ENCODE data around the gene CASZ1.

CASZ1 gene

DNA sequence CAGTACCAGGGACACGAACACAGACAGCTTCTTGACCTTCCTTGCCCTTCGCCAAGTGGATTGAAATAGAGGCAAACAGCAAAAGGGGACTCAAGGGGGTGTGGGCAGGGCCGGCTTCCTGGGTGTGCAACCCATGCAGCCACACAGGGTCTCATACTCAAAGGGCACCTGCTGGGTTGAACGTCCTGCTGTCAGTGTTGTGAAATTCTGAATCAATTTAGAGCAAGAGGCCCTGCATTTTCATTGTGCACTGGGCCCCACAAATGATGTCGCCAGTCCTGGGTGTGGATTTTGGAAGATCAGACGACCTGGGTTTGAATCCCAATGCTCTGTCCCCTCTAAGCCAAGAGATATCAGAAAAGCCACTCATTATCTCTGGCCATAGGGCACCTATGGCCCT lies 51.1 kb downstream of the CASZ1 start:
- TF ChIP-seq, protein P1, sequence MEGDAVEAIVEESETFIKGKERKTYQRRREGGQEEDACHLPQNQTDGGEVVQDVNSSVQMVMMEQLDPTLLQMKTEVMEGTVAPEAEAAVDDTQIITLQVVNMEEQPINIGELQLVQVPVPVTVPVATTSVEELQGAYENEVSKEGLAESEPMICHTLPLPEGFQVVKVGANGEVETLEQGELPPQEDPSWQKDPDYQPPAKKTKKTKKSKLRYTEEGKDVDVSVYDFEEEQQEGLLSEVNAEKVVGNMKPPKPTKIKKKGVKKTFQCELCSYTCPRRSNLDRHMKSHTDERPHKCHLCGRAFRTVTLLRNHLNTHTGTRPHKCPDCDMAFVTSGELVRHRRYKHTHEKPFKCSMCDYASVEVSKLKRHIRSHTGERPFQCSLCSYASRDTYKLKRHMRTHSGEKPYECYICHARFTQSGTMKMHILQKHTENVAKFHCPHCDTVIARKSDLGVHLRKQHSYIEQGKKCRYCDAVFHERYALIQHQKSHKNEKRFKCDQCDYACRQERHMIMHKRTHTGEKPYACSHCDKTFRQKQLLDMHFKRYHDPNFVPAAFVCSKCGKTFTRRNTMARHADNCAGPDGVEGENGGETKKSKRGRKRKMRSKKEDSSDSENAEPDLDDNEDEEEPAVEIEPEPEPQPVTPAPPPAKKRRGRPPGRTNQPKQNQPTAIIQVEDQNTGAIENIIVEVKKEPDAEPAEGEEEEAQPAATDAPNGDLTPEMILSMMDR (IDR thresholded peaks at IDR 0.05; ENCODE audit: low read depth, low read length), result no peak
- H3K4me3 ChIP-seq (ENCODE audit: low read depth, low read length), result no peak overlapping the region

- TF ChIP-seq, protein P1 (IDR thresholded peaks at IDR 0.05; ENCODE audit: low read depth, low read length), result no peak
- H3K4me3 ChIP-seq (ENCODE audit: low read depth, low read length), result no peak overlapping the region
Measured at GRCh38 chr1:10744654-10745238, 51.7 kb downstream of the CASZ1 start.

DNA sequence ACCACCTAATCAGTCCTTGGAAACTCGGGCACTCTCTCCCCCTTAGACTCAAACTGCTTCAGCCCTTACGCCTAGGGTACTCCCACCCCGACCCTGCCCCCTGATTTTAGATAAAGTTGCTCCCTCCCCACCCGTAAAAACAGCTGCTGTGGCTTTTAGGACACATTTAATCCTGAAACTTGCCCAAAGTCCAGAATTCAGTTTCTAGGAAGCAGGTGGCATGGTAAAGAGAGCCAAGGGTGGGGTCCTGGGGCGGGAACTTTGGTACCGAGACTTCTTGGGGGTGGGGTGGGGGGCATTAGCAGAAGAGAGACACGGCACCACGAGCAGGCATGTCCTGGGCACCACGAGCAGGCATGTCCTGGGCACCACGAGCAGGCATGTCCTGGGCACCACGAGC lies 52.4 kb downstream of the CASZ1 start:
- no peak overlapping the region for H3K4me3 ChIP-seq (ENCODE audit: low read depth, low read length)
- TF ChIP-seq, protein P1 (IDR thresholded peaks at IDR 0.05; ENCODE audit: low read depth, low read length), result no peak

DNA sequence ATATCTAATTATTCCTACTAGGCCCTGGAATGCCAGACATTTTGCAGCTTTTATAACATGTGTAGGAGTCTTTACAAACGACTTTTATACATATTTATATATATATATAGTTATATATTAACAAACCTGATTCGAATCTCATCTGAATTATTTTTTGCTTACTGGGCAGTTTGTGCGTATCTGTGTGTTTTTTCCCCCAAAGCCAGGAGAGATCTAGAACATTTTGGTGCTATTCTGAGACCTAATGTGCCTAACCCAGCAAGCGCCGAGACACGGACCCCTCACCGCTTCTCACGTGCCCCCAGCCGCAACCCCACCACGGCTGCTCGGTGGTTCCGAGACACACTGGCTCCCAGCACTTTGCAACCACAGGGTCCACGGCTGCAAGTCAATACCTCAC lies 54.8 kb downstream of the CASZ1 start:
- TF ChIP-seq, protein P1 (IDR thresholded peaks at IDR 0.05; ENCODE audit: low read depth, low read length), result no peak
- H3K4me3 ChIP-seq (ENCODE audit: low read depth, low read length), result no peak overlapping the region

DNA sequence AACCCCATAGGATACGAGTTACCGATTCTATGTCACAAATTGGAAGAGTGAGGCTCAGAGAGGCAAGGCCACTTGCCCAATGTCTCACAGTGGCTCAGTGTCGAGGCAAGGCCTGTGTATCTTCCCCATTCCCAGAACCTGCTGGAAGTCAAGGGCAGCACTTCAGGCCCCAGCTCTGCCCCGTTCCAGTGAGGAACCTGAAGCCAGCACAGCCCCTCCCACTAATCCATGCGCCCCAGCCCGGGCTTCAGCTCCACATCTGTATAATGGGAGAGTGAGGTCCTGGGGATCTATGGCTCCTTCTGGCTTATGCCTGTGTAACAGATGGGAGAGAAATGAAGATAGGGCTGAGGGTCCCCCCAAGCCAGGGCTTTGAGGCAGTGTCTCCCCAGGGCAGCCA lies 56.3 kb downstream of the CASZ1 start:
- TF ChIP-seq, protein P1 (IDR thresholded peaks at IDR 0.05; ENCODE audit: low read depth, low read length), result no peak
- no peak overlapping the region for H3K4me3 ChIP-seq (ENCODE audit: low read depth, low read length)

- TF ChIP-seq, protein P1 (IDR thresholded peaks at IDR 0.05; ENCODE audit: low read depth, low read length), result no peak
- no peak overlapping the region for H3K4me3 ChIP-seq (ENCODE audit: low read depth, low read length)
Measured at GRCh38 chr1:10739589-10739988, 56.9 kb downstream of the CASZ1 start.

DNA sequence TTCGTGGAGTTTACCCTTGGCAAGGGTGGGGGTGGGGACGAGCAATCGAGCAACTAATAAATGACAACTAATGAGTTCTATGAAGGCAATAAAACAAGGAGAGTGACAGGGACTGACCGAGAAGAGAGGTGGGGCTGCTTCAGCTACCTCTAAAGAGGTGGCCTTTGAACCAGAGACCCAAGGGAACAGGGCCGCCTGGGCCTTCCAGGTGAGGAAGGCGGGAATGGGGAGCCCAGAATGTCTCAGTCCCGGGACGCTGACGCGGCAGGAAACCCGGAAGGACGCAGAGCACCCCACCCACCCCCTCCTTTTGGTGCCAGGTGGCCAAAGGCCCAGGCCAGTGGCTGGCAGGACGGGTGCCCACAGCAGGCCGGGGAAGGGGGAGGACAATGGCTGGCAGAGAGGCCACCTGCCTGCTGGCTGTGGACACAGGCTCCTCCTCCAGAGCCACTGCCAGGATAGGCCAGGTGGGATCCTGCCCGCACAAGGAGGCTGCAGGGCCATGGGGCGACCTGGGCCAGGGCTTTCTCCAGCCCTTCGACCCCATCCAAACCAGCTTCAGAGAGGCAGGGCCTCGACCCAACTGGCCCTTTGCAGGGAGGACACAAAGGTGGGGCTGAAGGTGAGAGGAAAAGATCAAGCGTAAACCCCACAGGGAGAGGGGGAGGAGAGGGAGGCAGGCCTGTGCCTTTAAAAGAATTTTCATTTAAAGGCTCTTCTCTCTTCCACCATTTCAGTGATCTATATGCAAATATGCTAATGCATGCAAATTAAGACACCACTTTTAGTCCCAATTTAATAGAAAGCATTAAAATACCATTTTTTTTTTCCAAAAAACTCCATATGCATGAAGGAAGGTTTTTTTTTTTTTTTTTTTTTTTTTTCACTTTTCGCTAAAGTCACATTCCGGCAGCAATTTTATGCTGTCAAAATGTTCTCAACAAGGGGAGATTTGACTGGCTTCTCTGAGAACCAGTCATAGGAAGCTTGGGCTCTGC lies 58.1 kb downstream of the CASZ1 start:
- TF ChIP-seq, protein P1 (IDR thresholded peaks at IDR 0.05; ENCODE audit: low read depth, low read length), result no peak
- no peak overlapping the region for H3K4me3 ChIP-seq (ENCODE audit: low read depth, low read length)
